Ovary (tissue), 3 donors: ENCODE data around the gene TALDO1.

ENCODE experiments used
- EP300 ChIP-seq: sonication (generic); formaldehyde crosslinking; IDR thresholded peaks from one replicate; pipeline ENCODE4 v1.6.1; 2017; ENCODE audit warnings: antibody characterized with exemption
- POLR2A ChIP-seq: fragments of 450-650 bp; IDR thresholded peaks from one replicate; pipeline ENCODE4 v1.6.1; 2017; ENCODE audit warnings: antibody characterized with exemption, mild to moderate bottlenecking, moderate library complexity
- TF ChIP-seq, protein P1 (sequence below), 3 donors: fragments of 450-650 bp in 2 of 3; fragments of 200-600 bp in 1 of 3; IDR thresholded peaks; one replicate each; pipeline versions ENCODE4 v1.5.1 to v1.8.0; 2016 to 2022; ENCODE audit warnings: antibody characterized with exemption in 3 of 3, mild to moderate bottlenecking in 1 of 3
- donor health status: DM: no; HTN: no; CAD: no.

DNA sequence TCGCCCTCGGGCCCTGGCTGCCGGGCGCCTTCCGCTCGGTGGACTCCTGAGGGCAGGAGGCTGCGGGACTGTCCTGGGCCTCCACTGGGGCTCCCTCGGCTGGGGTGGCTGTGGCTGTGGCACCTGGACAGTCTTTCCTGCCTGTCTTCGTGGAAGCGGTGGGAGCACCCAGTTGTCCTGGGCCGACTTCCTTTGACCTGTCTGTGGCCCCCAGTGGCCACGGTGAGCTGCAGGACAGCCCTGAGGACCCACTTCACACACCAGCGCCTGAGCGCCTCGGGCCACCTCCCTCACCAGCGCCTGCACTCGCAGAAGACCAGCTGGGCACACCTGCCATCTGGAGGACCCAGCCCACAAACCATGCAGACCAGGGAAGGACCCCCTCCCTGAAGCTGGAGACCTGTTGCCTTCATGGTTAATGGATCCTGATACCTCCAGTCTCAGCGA lies 43.0 kb upstream of the TALDO1 start:
- TF ChIP-seq, protein P1, sequence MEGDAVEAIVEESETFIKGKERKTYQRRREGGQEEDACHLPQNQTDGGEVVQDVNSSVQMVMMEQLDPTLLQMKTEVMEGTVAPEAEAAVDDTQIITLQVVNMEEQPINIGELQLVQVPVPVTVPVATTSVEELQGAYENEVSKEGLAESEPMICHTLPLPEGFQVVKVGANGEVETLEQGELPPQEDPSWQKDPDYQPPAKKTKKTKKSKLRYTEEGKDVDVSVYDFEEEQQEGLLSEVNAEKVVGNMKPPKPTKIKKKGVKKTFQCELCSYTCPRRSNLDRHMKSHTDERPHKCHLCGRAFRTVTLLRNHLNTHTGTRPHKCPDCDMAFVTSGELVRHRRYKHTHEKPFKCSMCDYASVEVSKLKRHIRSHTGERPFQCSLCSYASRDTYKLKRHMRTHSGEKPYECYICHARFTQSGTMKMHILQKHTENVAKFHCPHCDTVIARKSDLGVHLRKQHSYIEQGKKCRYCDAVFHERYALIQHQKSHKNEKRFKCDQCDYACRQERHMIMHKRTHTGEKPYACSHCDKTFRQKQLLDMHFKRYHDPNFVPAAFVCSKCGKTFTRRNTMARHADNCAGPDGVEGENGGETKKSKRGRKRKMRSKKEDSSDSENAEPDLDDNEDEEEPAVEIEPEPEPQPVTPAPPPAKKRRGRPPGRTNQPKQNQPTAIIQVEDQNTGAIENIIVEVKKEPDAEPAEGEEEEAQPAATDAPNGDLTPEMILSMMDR (IDR thresholded peaks at IDR 0.05) = no peak
- TF ChIP-seq POLR2A (no peak), EP300 (no peak)
